C4-2B (cell line): Measurements from ENCODE around the gene SLC9C2.
"Not testable (repeated sequence)": the region's sequence is repeated elsewhere in the genome, so short reads cannot be mapped to it uniquely, and the experiment has no call there.

Source experiments
- H3K27ac ChIP-seq: fragments of 450-650 bp; 2 replicates; pipeline ENCODE4 v1.5.1; 2017
- CTCF ChIP-seq: fragments of 450-650 bp; conservative IDR thresholded peaks from 2 replicates; pipeline ENCODE4 v1.5.1; 2017; ENCODE audit warnings: mild to moderate bottlenecking
- ZFX ChIP-seq: fragments of 450-650 bp; IDR thresholded peaks from 2 replicates; pipeline ENCODE4 v1.6.1; 2017

Gene SLC9C2

DNA sequence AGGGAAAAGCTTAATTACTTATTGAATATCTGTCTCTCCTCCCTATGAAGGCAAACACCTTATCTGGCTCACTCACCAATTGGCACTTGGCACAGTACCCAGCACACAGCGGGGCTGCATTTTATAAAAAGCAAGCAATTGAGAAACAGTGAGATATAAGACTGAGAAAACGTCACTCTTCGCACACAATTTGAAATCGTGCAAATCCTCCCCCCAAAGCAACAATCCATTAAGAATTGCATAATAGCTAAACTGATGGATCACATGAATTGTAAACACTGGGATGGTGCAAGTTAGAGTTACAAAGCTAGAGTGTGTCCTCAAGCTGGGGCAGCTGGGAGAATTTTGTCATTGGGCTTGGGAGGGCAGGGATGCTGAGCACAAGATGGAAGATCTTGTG is 98.6 kb downstream of the SLC9C2 start:
- no peak for TF ChIP-seq ZFX
- no peak for TF ChIP-seq CTCF
- H3K27ac ChIP-seq = no peak overlapping the region

GRCh38 chr1:173503391-173503790 is 99.5 kb downstream of the SLC9C2 start:
- H3K27ac ChIP-seq = no peak overlapping the region
- TF ChIP-seq CTCF = no peak
- no peak for TF ChIP-seq ZFX

DNA sequence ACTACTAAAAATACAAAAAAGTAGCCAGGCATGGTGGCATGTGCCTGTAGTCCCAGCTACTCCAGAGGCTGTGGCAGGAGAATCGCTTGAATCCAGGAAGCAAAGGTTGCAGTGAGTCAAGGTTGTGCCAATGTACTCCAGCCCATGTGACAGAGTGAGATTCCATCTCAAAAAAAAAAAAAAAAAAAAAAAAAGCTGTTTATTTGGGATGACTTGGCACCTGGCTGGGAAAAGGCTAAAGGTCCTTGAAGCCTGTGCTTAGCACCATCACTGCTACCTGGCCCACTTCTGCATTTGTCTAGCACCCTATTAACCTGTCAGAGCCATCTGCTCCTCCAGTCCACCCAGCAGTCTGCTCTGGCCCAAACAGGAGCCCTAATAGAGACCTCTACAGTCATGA is 100.8 kb downstream of the SLC9C2 start:
- no peak for TF ChIP-seq ZFX
- no peak for TF ChIP-seq CTCF
- no peak overlapping the region for H3K27ac ChIP-seq

DNA sequence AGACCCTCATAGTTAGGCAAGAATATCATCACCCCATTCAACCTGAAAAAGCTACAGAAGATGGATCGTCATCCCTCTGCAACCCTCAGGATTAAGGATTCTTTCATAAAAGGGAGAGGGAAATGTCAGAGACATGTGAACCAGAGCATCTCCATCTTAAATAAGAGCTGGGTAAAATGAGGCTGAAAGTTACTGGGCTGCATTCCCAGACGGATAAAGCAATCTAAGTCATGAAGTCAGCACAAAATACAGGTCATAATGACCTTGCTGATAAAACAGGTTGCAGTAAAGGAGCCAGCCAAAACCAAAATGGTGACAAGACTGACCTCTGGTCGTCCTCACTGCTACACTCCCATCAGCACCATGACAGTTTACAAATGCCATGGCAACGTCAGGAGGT is 103.1 kb downstream of the SLC9C2 start:
- TF ChIP-seq CTCF (no peak), ZFX (no peak)
- H3K27ac ChIP-seq = no peak overlapping the region

GRCh38 chr1:173496757-173497320 is 106.0 kb downstream of the SLC9C2 start:
- no peak overlapping the region for H3K27ac ChIP-seq
- TF ChIP-seq ZFX = no peak
- TF ChIP-seq CTCF = no peak

DNA sequence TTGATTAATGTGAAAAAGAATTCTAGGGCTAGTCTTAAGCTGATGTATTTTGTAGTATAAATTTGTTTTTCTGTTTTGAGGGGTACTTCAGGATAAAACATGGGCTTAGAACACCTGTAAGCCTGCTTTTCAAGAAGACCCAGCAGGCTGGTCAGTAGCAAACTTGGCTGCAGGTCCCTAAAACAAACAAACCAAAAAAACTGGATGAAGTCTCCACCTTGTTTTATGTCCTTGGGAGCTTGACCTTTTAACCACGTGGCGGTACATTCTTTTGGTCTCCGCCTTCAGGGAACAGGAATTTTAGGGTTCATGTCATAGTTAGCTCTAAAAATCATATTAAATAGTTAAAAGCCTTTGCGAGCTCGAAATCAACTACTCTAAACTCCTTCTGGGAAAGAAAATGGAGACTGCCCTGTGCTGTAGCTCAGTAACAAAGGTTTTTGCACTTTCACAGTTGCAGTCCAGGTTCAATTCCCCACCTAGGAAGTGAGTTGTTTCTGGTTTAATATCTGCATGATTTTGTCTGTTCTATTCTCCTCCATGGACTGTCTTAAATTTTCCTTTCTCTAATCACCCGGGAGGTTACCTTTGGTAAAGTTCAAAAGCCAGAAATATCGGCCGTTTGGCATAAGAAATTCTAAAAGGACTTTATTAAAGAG is 107.1 kb downstream of the SLC9C2 start:
- H3K27ac ChIP-seq = no peak overlapping the region
- TF ChIP-seq ZFX (no peak), CTCF (no peak)

DNA sequence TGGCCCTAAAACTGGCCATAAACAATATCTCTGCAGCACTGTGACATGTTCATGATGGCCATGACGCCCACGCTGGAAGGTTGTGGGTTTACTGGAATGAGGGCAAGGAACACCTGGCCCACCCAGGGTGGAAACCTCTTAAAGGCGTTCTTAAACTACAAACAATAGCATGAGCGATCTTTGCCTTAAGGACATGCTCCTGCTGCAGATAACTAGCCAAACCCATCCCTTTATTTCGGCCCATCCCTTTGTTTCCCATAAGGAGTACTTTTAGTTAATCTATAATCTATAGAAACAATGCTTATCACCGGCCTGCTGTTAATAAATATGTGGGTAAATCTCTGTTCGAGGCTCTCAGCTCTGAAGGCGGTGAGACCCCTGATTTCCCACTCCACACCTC is 109.7 kb downstream of the SLC9C2 start:
- not testable (repeated sequence) for H3K27ac ChIP-seq

DNA sequence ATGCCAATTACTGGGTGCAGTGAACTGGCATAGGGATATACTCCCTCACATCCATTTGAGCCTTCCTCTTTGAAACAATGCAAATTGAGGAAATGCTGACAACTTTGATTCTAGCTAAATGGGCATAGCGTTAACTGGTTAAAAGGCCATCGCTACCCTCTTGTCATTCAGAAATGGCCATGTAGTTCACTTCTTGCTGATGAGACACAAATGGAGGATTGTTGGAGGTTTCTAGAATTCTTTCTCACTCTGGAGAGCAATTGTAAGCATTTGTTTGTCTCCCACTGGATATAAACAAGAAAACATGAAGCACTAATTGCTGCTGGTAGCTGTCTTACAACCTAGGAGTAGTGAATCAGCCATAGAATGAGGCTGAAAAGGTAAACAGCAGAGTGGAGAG is 111.4 kb downstream of the SLC9C2 start:
- no peak for TF ChIP-seq CTCF
- TF ChIP-seq ZFX = no peak
- no peak overlapping the region for H3K27ac ChIP-seq
